HG03175 (cell line): Measurements from ENCODE around the gene CD226.
A peak's percentile ranks its signal among the peaks of the same experiment; 100 is the strongest.
"Not testable (repeated sequence)": the region's sequence is repeated elsewhere in the genome, so short reads cannot be mapped to it uniquely, and the experiment has no call there.

ENCODE experiments used
- ATAC-seq: cut with Tn5 transposase; IDR thresholded peaks from one replicate; pipeline ENCODE4 v1.9.1; 2021; ENCODE audit warnings: mild to moderate bottlenecking, moderate library complexity; ENCODE audit not compliant: unreplicated experiment

Gene CD226

GRCh38 chr18:69956665-69957620 is 9.3 kb upstream of the CD226 start:
- ATAC-seq, result no peak

GRCh38 chr18:69956057-69956456 is 8.4 kb upstream of the CD226 start:
- peak; percentile 36 for ATAC-seq

GRCh38 chr18:69954719-69955480 is 7.2 kb upstream of the CD226 start:
- no peak for ATAC-seq

- ATAC-seq, result no peak
These were observed 5.5 kb upstream of the CD226 start for GRCh38 chr18:69953191-69953590.

GRCh38 chr18:69951182-69951581 is 3.5 kb upstream of the CD226 start:
- no peak for ATAC-seq

- ATAC-seq, result peak; percentile 5
These were observed 1.9 kb upstream of the CD226 start for GRCh38 chr18:69949538-69949936.

- ATAC-seq, result peak; percentile 98
These were observed 1.4 kb upstream of the CD226 start for GRCh38 chr18:69948919-69949537.

GRCh38 chr18:69948256-69948655 is 583 bp upstream of the CD226 start:
- ATAC-seq, result no peak

GRCh38 chr18:69946608-69947155 is 991 bp downstream of the CD226 start:
- ATAC-seq, result no peak

- no peak for ATAC-seq
These were observed 2.2 kb downstream of the CD226 start for GRCh38 chr18:69945220-69946114.

- ATAC-seq, result no peak
These were observed 3.2 kb downstream of the CD226 start for GRCh38 chr18:69944436-69944835.

GRCh38 chr18:69943021-69943420 is 4.7 kb downstream of the CD226 start:
- no peak for ATAC-seq

GRCh38 chr18:69941183-69941582 is 6.5 kb downstream of the CD226 start:
- no peak for ATAC-seq

- ATAC-seq, result not testable (repeated sequence)
These were observed 7.9 kb downstream of the CD226 start for GRCh38 chr18:69939812-69940211.

GRCh38 chr18:69936191-69936558 is 11.5 kb downstream of the CD226 start:
- peak; percentile 22 for ATAC-seq

GRCh38 chr18:69935319-69936190 is 12.1 kb downstream of the CD226 start:
- ATAC-seq, result peak; percentile 99

- ATAC-seq, result no peak
These were observed 12.9 kb downstream of the CD226 start for GRCh38 chr18:69934601-69935265.

GRCh38 chr18:69929041-69929774 is 18.5 kb downstream of the CD226 start:
- no peak for ATAC-seq
